ENCODE results near the gene LZTS3.
"Not testable (repeated sequence)": the region's sequence is repeated elsewhere in the genome, so short reads cannot be mapped to it uniquely, and the experiment has no call there.

The LZTS3 gene

GRCh38 chr20:3166913-3167342, 6.4 kb downstream of the LZTS3 start:
- DNase-seq = no peak

GRCh38 chr20:3166338-3166912, 6.9 kb downstream of the LZTS3 start:
- DNase-seq = no peak

DNA sequence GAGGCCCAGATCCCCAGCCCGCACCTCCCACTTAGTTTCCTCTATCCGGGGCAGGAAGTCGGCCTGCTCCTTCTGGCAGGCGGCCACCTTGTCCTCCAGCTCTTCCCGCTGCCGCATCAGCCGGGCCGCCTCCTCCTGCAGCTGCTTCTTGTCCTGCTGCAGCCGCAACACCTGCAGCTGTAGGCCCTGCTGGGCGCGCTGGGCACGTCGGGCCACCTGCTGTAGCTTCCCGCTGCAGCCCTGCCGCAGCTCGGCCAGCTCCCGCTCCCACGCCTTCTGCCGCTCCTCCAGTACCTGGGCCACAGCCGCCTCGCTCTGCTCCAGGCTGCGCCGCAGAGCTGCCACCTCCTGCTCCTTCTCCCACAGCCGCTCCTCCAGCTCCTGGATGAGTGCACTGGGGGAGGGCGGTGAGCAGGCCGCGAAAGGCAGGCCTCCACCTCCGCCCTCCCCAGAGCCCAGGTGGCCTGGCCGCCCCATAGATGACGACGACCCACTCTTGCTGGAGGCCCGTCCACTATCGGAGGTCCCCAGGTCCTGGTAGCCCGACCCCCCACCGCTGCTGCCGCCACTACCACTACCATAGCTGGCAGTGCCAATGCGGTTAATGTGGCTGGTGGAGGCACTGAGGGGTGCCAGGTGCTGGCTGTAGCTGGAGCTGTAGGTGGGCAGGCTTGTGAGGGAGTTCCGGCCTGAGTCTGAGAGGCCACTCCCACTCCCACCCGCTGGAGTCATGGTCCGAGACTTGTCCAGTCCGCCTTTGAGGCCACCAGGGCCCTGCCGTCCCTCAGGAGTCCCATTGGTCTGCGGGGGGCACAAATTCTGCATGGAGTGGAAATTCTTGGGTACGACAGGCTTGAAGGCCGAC, 7.6 kb downstream of the LZTS3 start:
- DNase-seq = peak; percentile 31

DNA sequence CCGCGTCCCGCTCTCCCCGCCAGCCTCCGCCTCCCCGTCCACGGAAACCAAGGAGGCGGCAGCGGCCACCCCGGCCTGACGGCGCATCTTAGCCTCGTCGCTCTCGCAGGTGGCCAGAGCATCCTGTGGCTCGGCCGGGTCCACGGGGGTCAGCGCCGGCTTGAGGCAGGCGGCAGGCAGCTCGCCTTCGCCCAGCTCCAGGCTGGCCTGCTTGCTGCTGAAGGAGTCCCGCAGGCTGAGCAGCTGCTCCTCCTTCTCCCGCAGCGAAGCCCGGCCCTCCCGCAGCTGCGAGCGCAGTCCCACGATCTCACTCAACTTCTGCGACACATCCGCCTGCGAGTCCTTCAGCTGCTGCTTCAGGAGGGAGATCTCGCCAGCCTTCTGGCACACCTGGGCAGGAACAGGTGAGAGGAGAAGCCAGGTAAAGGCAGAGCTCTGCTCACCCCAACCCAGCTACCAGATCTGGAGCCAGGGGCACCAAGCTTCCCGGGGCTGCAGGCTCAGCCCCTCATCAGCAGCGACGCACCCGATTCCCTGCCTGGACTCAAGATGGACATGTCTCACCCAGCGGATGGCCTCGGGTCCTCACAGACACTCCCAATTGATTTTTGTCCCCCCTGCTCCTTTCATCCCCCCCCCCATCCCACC, 8.5 kb downstream of the LZTS3 start:
- no peak for DNase-seq

GRCh38 chr20:3164043-3164762, 9.1 kb downstream of the LZTS3 start:
- no peak for DNase-seq

DNA sequence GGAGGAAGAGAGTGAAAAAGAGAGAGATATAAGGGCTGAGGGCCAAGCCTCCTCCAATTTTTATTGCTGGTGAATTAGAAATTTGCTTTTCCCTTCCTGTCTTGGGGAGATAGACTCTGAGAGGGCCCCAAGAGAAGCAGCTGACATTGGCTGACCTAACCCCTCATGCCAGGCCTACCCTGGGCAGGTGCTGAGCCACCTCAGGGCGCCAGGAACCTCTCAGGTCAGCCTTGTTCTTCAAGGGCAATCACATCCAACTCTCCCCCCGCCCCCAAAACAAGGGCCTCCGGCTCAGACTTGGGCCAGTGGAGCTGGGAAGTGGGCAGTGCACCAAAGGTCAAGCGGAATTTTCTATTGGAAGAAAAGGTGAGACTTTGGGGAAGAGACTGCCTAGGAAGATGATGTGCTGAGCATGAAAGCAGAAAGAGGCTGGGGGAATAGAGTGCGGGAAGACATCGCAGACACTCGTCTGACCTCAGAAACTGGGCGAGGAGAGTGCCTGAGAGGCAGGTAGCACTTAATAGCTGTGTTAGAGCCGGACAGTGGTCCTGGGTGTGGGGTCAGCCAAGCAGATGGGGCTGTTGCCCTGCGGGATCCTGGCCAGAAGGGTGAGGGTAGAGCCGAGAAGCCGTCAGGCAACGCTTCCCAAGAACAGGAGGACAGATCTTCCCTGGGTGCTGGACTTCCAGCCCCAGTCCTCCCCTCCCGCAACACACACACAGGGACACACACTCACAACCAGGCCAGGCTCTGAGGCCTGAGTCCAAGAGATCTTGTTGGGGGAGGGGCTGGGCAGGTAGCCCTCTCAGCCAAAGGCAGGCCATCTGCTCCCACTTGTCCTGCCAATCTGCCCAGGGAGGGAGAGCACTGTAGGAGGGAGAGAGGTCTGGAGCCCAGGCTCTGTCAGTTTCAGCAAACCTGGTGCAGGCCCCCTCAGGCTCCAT, 10.0 kb downstream of the LZTS3 start:
- DNase-seq = no peak

DNA sequence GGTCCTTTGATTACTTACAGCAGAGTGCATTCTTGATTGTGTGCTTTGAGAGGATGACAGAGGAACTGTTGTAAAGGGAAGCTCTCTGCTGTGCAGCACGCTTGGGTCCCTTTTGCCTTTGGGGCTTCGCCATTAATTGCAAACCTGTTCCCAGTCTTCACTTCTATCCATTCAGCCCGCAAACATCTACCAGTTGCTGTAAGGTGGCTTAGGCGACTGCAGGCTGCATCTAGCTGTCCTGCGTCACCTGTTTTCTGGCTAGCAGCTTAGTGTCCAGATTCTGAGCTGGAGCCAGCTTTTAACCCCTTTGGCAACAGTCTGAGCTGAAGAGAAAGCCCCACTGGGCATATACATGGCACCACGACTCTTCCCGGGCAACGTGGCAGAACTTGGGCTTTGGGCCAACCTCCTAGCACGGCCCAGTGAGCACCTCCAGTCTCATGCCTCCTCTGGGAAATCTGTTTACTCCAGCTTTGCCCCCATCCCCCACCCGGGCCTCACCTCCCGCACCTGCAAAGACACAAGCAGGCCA, 11.2 kb downstream of the LZTS3 start:
- DNase-seq = no peak

DNA sequence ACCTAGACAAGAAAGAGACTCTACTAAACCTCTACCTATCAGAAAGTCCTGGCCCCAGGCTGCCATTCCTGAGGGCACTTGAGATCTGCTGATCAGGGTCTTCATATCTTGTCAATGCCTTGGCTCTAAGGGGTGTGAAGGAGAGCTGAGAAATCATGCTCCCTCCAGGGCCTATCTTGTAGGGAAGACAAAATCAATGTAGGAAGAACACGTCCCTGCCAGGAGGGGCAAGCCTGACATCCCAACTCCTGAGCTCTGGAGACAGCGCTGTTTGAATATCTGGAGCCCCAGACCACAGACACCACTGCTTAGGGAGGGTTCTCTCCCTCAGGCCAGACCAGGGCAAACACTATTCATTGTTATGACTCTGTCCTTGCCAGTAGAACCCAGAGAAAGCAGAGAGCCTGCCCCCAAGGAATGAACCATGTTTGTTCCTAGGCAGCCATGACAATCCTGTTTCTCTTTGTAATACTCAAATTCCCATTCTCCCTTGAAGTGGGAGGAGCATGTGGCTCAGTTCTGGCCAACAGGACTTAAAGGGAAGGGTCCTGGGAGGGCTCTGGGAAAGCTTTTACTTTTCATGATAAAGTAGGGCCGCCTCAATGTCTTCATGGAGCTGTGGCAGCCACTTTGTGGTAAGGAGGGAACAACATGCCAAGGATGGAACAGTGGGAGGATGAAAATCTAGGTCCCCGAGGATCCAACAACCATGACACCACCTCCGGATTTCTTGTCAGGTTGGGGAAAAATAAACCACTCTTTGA, 11.9 kb downstream of the LZTS3 start:
- DNase-seq = no peak

DNA sequence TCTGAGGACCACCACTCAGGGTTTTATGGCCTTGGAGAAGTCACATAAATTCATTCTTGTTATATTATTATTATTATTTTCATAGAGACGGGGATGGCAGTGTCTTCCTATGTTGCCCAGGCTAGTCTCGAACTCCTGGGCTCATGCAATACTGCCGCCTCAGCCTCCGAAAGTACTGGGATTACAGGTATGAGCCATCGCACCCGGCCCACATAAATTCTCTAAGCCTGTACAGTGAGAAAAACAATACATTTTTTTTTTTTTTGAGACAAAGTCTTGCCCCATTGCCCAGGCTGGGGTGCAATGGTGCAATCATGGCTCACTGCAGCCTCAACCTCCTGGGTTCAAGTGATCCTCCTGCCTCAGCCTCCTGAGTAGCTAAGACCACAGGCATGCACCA, 12.9 kb downstream of the LZTS3 start:
- DNase-seq = no peak

DNA sequence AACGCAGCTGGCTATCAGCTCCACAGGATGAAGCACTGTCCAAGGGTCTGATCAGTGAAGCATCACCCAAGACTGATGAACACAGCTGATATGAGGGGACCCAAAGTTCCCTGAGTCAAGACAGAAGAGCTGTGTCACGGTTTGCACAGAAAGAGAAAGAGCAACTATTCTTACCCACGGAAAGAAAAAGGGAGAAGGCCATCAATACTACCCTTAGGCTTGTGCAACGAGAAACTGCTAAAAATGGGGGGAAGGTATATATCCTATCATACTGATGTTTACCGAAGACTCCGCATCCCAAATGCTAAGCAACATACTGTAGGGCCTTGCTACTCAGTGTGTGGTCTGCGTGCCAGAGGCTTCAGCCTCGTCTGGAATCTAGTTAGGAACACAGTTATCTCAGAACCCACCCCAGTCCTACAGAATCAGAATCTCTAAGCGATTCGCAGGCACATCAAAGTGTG, 14.3 kb downstream of the LZTS3 start:
- peak; percentile 14 for DNase-seq

DNA sequence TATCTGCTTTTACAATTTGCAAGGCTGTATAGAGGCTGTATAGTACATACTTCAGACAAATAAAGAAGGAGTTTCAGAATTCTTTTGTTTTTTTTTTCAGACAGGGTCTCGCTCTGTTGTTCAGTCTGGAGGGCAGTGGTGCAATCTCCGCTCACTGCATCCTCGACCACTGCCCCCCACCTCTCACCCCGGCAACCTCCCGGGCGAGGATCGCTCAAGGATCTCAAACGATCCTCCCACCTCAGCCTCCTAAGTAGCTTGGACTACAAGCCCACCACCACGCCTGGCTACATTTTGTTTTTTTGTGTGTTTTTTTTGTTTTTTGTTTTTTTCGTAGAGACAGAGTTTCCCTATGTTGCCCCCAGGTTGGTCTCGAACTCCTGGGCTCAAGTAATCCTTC, 15.5 kb downstream of the LZTS3 start:
- no peak for DNase-seq

DNA sequence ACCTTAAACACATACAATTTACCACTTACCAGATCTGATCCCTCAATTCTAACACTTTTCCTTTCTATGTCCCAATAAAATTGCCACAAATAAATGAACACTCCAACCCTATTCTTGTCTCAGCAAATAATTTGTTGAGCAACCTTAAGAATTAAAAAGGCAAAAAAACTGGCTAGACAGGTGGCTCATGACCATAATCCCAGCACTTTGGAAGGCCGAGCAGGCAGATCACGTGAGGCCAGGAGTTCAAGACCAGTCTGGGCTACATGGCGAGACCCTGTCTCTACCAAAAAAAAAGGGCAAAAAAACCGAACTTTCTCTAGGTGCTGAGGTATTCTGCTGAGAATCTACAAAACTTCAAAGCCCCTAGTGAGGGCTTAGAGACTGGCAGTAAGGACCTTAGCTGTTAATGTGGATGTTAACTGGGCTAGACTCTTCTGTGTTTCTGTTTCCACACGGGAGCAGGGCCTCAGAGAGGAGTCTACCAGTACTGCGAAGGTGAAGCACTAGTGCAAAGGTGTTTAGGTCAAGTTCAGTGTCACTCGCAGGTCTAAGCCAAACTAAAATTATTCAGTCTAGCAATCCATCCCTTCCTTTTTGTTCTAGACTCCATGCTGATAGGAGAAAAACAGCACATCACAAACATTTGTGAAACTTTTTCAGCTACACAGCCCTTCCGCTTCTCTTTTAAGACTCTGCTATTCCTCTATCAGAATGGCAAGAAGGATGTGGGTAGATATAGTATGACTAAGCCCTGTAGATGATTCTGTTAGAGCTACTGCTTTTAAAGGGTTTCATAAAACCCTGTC, 16.3 kb downstream of the LZTS3 start:
- DNase-seq = peak; percentile 27

- DNase-seq = not testable (repeated sequence)
Observed at GRCh38 chr20:3152057-3152644, 21.2 kb downstream of the LZTS3 start.

GRCh38 chr20:3150908-3151307, 22.4 kb downstream of the LZTS3 start:
- no peak for DNase-seq

DNA sequence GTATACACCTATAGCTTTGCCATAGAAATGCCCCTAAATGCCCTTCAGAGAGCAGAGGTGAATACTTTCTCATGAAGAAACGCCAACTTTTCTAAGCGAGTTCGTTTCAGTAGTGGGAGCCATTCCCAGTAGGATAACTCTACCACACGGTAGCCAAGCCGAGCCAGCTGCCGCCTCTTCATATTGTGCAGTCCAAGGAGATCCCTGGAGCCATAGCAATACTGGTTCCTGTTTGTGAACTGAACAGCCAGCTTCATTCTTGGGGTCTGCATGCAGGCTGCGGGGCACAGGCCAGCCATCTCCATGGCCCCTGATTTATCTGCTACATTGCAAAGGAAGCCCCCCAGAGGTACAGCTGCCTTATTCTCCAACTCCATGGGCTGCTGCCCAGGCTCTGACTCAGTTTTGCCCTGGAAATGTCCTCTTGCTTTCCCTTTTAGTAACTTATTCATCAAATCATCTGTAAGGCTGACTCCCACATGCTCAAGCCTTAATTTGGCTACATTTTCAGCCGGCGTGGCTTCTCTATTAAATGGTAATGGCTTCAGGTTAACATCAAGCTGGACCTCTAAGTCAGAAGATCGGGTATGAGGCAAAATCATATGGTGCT, 26.5 kb downstream of the LZTS3 start:
- no peak for DNase-seq

GRCh38 chr20:3141757-3142156, 31.6 kb downstream of the LZTS3 start:
- no peak for DNase-seq

GRCh38 chr20:3137492-3137891, 35.9 kb downstream of the LZTS3 start:
- no peak for DNase-seq

- DNase-seq = no peak
Observed at GRCh38 chr20:3135507-3136070, 37.8 kb downstream of the LZTS3 start.

DNA sequence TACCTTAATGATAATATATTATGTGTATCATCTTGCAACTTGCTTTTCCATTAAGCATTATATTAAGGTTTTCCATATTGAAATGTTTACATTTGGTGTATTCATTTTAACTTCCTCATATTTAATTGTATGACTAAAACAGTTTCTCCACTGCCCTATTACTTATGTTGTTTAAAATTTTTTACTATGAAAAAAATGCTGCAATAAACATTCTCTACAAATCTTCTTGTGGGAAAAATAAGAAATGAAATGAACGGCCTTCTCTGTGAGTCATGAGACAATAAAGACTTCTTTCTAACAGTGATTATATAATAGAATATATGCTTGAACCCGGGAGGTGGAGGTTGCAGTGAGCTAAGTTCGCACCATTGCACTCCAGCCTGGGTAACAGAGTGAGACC, 39.2 kb downstream of the LZTS3 start:
- no peak for DNase-seq

Data from CD4-positive, alpha-beta T cell treated with Interleukin-17A for 4 hours (primary cell).